GM10847 (cell line): ENCODE results near the gene SIPA1L3.

Experiments used
- POLR2A ChIP-seq: IDR thresholded peaks from 2 replicates; pipeline ENCODE4 v1.6.1; 2011; ENCODE audit not compliant: insufficient read length; ENCODE audit errors: extremely low read depth

SIPA1L3 gene

GRCh38 chr19:38224014-38224862 lies 317.2 kb downstream of the SIPA1L3 start, which contains the start of gene DPF1:
DPF1 (minus strand) TSS chr19:38224222; CDS start chr19:38224142, 80 bp downstream.
- peak; percentile 22 for TF ChIP-seq POLR2A

DNA sequence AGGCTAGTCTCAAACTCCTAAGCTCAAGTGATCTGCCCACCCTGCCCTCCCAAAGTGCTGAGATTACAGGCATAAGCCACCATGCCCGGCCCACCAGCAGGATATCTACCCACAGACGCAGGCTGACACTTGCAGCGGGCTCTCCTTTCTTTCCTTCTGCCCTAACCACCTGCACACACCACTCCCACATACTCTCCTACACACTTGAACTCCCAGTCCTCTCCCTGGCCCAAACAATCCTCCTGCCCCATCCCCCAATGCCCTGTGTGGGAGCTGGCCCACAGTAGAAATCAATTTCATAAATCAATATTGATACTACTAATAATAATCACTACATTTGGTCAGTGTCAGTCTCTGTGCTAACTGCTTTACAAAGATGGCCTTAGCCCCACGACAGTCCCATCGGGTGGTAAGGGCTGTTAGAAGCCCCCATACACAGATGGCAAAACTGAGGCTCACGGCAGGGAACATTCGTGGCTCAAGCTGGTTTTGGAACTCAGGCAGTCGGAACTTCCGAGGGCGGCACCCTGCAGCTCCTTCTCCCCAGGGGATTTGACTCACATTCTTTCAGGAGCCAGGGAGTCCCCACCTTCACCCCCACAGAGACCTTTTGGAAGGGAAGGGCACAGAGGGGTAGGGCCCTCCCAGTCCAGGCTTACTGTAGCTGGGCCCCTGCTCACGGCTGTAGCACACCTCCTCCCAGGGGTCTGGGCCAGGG lies 320.4 kb downstream of the SIPA1L3 start:
- no peak for TF ChIP-seq POLR2A

- TF ChIP-seq POLR2A: no peak
Observed at GRCh38 chr19:38228005-38228377, 321.0 kb downstream of the SIPA1L3 start.

GRCh38 chr19:38228491-38229439 lies 321.8 kb downstream of the SIPA1L3 start:
- TF ChIP-seq POLR2A: no peak

DNA sequence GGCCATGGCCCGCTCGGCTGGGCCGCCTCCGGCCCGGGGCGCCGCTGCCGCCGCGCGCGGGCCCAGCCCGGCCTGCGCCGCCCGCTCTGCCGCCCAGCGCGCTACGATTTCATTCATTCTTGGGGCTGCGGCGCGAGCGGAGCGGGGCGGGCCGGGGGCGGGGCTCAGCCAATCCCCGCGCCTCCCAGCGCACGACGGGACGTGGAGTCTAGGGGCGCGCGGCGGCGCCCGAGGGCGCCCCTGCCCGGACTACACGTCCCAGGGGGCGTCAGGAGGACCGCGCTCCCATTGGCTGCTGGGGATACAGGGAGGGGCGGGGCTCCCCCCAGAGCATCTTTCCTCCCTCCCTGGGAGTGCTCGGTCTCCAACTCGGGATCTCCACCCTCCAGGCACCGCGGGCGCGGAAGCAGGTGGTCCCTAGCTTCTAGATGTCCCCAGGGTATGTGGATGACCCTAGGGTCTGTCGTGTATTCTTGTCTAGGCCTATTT lies 322.6 kb downstream of the SIPA1L3 start:
- no peak for TF ChIP-seq POLR2A

DNA sequence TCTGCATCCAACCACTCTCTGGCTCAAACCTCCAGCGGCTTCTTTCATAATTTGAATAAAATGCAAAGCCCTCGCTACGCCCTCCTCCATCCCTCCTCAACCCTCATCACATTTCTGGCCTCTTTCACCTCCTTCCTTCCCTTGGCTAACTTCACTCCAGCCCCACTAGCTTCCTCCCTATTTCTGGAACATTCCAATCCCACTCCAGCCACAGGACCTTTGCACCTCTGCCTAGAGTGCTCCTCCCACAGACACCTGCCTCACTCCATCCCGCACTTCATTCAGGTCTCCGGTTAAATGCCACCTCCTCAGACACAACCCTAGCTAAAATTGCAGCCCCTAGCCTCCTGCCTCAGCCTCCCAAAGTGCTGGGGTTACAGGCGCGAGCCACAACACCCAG lies 324.9 kb downstream of the SIPA1L3 start:
- TF ChIP-seq POLR2A: no peak

GRCh38 chr19:38233740-38234251 lies 326.8 kb downstream of the SIPA1L3 start:
- no peak for TF ChIP-seq POLR2A

GRCh38 chr19:38234615-38235014 lies 327.6 kb downstream of the SIPA1L3 start:
- no peak for TF ChIP-seq POLR2A

- TF ChIP-seq POLR2A: no peak
Observed at GRCh38 chr19:38239816-38240215, 332.8 kb downstream of the SIPA1L3 start.

- TF ChIP-seq POLR2A: no peak
Observed at GRCh38 chr19:38243279-38243673, 336.3 kb downstream of the SIPA1L3 start.

DNA sequence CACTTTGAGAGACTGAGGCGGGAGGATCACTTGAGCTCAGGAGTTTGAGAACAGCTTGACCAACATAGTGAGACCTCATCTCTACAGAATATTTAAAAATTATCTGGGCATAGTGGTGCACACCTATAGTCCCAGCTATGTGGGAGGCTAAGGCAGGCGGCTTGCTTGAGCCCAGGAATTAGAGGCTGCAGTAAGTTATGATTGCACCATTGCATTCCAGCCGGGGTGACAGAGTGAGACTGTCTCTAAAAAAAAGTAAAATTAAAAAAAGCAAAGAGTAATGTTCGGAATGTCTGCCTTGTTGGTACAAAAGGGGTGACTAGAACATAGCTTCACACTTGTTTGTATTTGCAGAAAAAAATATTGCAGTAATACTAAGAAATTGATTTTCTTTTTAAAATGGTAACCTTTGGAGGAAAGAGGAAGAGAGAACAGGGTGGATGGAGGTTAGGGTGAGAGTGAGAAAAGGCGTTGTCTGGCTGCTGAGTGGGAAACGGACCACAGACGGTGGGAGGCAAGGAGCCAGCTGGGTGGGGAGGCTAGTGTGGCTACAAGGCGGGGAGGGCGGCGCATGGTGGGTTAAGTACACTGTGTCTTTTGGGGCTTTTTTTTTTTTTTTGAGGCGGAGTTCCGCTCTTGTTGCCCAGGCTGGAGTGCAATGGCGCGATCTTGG lies 339.0 kb downstream of the SIPA1L3 start:
- no peak for TF ChIP-seq POLR2A

DNA sequence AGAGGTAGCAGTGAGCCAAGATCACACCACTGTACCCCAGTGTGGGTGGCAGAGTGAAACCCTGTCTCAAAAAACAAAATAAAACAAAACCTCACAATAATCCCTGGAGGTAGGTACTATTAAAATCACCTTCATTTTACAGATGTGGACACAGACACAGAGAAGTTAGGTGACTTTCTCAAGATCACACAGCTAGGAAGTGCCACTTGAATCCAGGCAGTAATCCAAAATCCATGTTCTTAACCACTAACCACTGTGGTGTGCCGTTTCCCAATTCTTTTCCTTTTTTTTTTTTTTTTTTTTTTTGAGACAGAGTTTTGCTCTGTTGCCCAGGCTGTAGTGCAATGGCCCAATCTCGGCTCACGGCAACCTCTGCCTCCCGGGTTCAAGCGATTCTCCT lies 340.1 kb downstream of the SIPA1L3 start:
- TF ChIP-seq POLR2A: no peak

- no peak for TF ChIP-seq POLR2A
Observed at GRCh38 chr19:38247734-38248268, 340.8 kb downstream of the SIPA1L3 start.

DNA sequence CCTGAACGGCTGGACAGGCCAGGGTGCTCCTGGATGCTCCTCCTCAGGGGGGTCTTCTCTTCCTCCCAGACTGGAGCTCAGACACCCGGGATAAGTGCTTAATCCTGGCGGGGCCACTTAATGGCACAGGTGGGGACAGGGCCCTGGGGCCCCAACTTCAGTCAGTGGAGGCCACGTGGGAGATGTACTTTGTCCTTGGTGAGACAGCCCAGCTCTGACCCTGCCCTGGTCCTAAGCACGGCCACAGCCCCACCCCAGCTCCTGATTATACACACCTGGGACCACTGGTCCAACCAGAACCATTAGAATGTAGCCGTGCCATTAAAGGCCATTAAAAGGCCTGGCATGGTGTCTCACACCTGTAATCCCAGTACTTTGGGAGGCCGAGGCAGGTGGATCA lies 341.4 kb downstream of the SIPA1L3 start:
- TF ChIP-seq POLR2A: no peak
